ENCODE data around the gene AMOTL1.

AMOTL1 gene

DNA sequence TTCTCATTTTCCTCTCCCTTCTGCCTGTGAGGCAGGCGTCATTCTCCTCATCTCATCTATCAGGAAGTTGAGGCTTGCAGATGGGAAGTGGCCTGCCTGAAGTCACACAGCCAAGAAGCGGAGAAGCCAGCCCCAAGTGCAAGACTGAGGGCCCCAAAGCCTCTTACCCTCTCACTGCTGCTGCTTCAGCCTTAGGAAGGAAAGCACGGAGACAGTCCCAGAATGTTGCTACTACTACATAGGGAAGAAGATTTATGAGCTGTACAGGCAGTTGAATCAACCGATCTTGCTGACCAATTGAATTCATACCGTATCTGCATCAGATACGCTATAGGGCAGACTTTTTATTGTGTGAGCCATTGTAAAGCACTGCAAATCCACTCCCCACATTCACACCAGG, 116.2 kb downstream of the AMOTL1 start:
- Histone ChIP-seq H3K4me1 (ENCODE audit: insufficient read depth, low read length) (no peaks in the 10 kb centered on the region), H3K36me3 (ENCODE audit: insufficient read depth, low read length) (no peaks in the 10 kb centered on the region), H3K27me3 (ENCODE audit: insufficient read depth, low read length, poor library complexity) (no peaks in the 10 kb centered on the region), H3K79me2 (ENCODE audit: insufficient read depth, low read length) (no peaks in the 10 kb centered on the region), H3K4me2 (ENCODE audit: insufficient read depth, low read length) (no peak overlapping the region), H3K4me3 (ENCODE audit: low read depth in 1 of 2, low read length in 2 of 2) (no peak overlapping the region), H3K27ac (ENCODE audit: low read length) (no peak overlapping the region), H3K9me3 (ENCODE audit: insufficient read depth, low read length, severe bottlenecking) (no peaks in the 10 kb centered on the region), H3K9ac (ENCODE audit: low read depth, low read length) (no peak overlapping the region), H4K20me1 (ENCODE audit: insufficient read depth, low read length) (no peaks in the 10 kb centered on the region), H2AFZ (ENCODE audit: low read depth, low read length) (no peak overlapping the region)
- DNase-seq: no peak
- ATAC-seq (ENCODE audit: insufficient read depth, low read depth): no peak
- TF ChIP-seq, protein P1, sequence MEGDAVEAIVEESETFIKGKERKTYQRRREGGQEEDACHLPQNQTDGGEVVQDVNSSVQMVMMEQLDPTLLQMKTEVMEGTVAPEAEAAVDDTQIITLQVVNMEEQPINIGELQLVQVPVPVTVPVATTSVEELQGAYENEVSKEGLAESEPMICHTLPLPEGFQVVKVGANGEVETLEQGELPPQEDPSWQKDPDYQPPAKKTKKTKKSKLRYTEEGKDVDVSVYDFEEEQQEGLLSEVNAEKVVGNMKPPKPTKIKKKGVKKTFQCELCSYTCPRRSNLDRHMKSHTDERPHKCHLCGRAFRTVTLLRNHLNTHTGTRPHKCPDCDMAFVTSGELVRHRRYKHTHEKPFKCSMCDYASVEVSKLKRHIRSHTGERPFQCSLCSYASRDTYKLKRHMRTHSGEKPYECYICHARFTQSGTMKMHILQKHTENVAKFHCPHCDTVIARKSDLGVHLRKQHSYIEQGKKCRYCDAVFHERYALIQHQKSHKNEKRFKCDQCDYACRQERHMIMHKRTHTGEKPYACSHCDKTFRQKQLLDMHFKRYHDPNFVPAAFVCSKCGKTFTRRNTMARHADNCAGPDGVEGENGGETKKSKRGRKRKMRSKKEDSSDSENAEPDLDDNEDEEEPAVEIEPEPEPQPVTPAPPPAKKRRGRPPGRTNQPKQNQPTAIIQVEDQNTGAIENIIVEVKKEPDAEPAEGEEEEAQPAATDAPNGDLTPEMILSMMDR (IDR thresholded peaks at IDR 0.05; ENCODE audit: borderline replicate concordance, extremely low read depth, low read length, poor library complexity, severe bottlenecking): no peak
- TF ChIP-seq EZH2 (IDR thresholded peaks at IDR 0.05; ENCODE audit: borderline replicate concordance, low read depth, low read length, severe bottlenecking): no peak

DNA sequence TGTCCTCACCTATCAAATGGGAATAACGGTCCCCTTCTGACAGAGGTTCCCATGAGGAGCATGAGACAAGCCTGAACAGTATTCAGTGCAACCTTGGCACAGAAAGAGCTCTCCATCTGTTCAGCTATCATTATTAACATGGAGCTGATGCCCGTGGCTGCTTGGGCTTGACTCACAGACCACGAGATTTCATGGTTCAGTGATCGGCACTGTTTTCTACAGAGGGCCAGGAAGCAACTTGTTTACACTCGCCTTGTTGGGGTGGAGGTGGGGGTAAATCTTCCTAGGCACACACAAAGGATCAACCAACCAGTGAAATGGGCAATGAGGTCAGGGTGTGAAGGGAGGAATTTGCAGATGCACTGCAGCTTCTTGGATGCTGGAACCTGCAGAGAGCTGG, 117.0 kb downstream of the AMOTL1 start:
- ATAC-seq (ENCODE audit: insufficient read depth, low read depth) (no peak), DNase-seq (no peak)
- no peak overlapping the region for H2AFZ ChIP-seq (ENCODE audit: low read depth, low read length)
- no peaks in the 10 kb centered on the region for H4K20me1 ChIP-seq (ENCODE audit: insufficient read depth, low read length)
- no peaks in the 10 kb centered on the region for H3K4me1 ChIP-seq (ENCODE audit: insufficient read depth, low read length)
- no peaks in the 10 kb centered on the region for H3K36me3 ChIP-seq (ENCODE audit: insufficient read depth, low read length)
- no peaks in the 10 kb centered on the region for H3K27me3 ChIP-seq (ENCODE audit: insufficient read depth, low read length, poor library complexity)
- TF ChIP-seq, protein P1 (IDR thresholded peaks at IDR 0.05; ENCODE audit: borderline replicate concordance, extremely low read depth, low read length, poor library complexity, severe bottlenecking): no peak
- TF ChIP-seq EZH2 (IDR thresholded peaks at IDR 0.05; ENCODE audit: borderline replicate concordance, low read depth, low read length, severe bottlenecking): no peak
- H3K27ac ChIP-seq (ENCODE audit: low read length): no peak overlapping the region
- H3K4me2 ChIP-seq (ENCODE audit: insufficient read depth, low read length): no peak overlapping the region
- no peaks in the 10 kb centered on the region for H3K79me2 ChIP-seq (ENCODE audit: insufficient read depth, low read length)
- H3K9me3 ChIP-seq (ENCODE audit: insufficient read depth, low read length, severe bottlenecking): no peaks in the 10 kb centered on the region
- H3K4me3 ChIP-seq (ENCODE audit: low read depth in 1 of 2, low read length in 2 of 2): no peak overlapping the region
- H3K9ac ChIP-seq (ENCODE audit: low read depth, low read length): no peak overlapping the region

DNA sequence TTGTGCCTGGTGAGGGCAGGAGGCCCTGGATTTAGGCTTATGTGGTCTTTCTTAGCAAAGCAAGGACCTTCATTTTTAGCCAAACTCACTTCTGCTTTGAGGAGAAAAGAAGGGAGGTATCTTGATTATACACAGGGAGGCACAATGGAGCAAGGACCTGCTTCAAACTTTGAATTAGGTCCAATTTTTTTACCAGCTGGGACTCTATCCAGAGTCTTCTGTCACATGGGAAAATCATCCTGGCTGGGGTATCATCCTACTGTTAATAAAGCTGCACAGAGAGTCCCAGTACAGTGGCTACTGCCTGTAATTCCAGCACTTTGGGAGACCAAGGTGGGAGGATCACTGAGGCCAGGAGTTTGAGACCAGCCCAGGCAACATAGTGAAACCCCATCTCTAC, 117.4 kb downstream of the AMOTL1 start:
- Histone ChIP-seq H3K4me1 (ENCODE audit: insufficient read depth, low read length) (no peaks in the 10 kb centered on the region), H3K27ac (ENCODE audit: low read length) (no peak overlapping the region), H2AFZ (ENCODE audit: low read depth, low read length) (no peak overlapping the region), H3K4me2 (ENCODE audit: insufficient read depth, low read length) (no peak overlapping the region), H4K20me1 (ENCODE audit: insufficient read depth, low read length) (no peaks in the 10 kb centered on the region), H3K36me3 (ENCODE audit: insufficient read depth, low read length) (no peaks in the 10 kb centered on the region), H3K4me3 (ENCODE audit: low read depth in 1 of 2, low read length in 2 of 2) (no peak overlapping the region), H3K79me2 (ENCODE audit: insufficient read depth, low read length) (no peaks in the 10 kb centered on the region), H3K27me3 (ENCODE audit: insufficient read depth, low read length, poor library complexity) (no peaks in the 10 kb centered on the region), H3K9ac (ENCODE audit: low read depth, low read length) (no peak overlapping the region), H3K9me3 (ENCODE audit: insufficient read depth, low read length, severe bottlenecking) (no peaks in the 10 kb centered on the region)
- DNase-seq: no peak
- TF ChIP-seq, protein P1 (IDR thresholded peaks at IDR 0.05; ENCODE audit: borderline replicate concordance, extremely low read depth, low read length, poor library complexity, severe bottlenecking): no peak
- TF ChIP-seq EZH2 (IDR thresholded peaks at IDR 0.05; ENCODE audit: borderline replicate concordance, low read depth, low read length, severe bottlenecking): no peak
- no peak for ATAC-seq (ENCODE audit: insufficient read depth, low read depth)

DNA sequence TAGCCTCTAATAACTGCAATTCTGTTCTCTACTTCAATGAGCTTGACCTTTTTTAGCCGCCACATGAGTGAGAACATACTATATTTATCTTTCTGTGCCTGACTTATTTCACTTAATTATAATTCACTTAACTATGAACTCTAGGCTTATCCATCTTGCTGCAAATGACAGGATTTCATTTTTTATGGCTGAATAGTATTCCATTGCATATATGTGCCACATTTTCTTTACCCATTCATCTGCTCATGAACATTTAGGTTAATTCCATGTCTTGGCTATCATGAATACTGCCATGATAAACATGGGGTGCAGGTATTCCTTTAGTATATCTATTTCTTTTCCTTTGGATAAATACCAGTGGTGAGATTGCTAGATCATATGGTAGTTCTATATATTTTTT, 120.0 kb downstream of the AMOTL1 start:
- H3K4me2 ChIP-seq (ENCODE audit: insufficient read depth, low read length): no peak overlapping the region
- no peaks in the 10 kb centered on the region for H3K36me3 ChIP-seq (ENCODE audit: insufficient read depth, low read length)
- TF ChIP-seq, protein P1 (IDR thresholded peaks at IDR 0.05; ENCODE audit: borderline replicate concordance, extremely low read depth, low read length, poor library complexity, severe bottlenecking): no peak
- TF ChIP-seq EZH2 (IDR thresholded peaks at IDR 0.05; ENCODE audit: borderline replicate concordance, low read depth, low read length, severe bottlenecking): no peak

More for the DNA sequence above, 120.0 kb downstream of the AMOTL1 start:
- Histone ChIP-seq H4K20me1 (ENCODE audit: insufficient read depth, low read length) (no peaks in the 10 kb centered on the region), H3K9me3 (ENCODE audit: insufficient read depth, low read length, severe bottlenecking) (no peaks in the 10 kb centered on the region), H3K79me2 (ENCODE audit: insufficient read depth, low read length) (no peaks in the 10 kb centered on the region), H3K27me3 (ENCODE audit: insufficient read depth, low read length, poor library complexity) (no peaks in the 10 kb centered on the region), H2AFZ (ENCODE audit: low read depth, low read length) (no peak overlapping the region), H3K4me1 (ENCODE audit: insufficient read depth, low read length) (no peaks in the 10 kb centered on the region), H3K9ac (ENCODE audit: low read depth, low read length) (no peak overlapping the region), H3K4me3 (ENCODE audit: low read depth in 1 of 2, low read length in 2 of 2) (no peak overlapping the region), H3K27ac (ENCODE audit: low read length) (no peak overlapping the region)
- ATAC-seq (ENCODE audit: insufficient read depth, low read depth): no peak
- DNase-seq: no peak
